GM18858 (cell line): ENCODE data around the gene IQCN.
"Not testable (repeated sequence)": the region's sequence is repeated elsewhere in the genome, so short reads cannot be mapped to it uniquely, and the experiment has no call there.

Experiments used
- ATAC-seq: cut with Tn5 transposase; IDR thresholded peaks from one replicate; pipeline ENCODE4 v1.9.1; 2021; ENCODE audit not compliant: unreplicated experiment

Gene IQCN

GRCh38 chr19:18218159-18218558 lies 56.1 kb downstream of the IQCN start:
- ATAC-seq: no peak

GRCh38 chr19:18216789-18217188 lies 57.5 kb downstream of the IQCN start:
- ATAC-seq: no peak

- ATAC-seq: no peak
Measured at GRCh38 chr19:18214779-18215433, 59.3 kb downstream of the IQCN start.

- ATAC-seq: no peak
Measured at GRCh38 chr19:18211683-18212082, 62.6 kb downstream of the IQCN start.

- not testable (repeated sequence) for ATAC-seq
Measured at GRCh38 chr19:18209912-18210311, 64.3 kb downstream of the IQCN start.

- no peak for ATAC-seq
Measured at GRCh38 chr19:18208098-18208951, 65.9 kb downstream of the IQCN start.
